Stimulated activated CD4-positive, alpha-beta T cell treated with anti-CD3 and anti-CD28 coated beads, Interleukin-1b, Interleukin-23, amount 100 ng/mL, for 1 hour (primary cell): Measurements from ENCODE around the gene PRAC2.
"Not testable (repeated sequence)": the region's sequence is repeated elsewhere in the genome, so short reads cannot be mapped to it uniquely, and the experiment has no call there.

Experiments used
- DNase-seq, 2 donors: peaks; one replicate each; pipeline ENCODE4 v3.0.0-alpha.2; 2020; ENCODE audit warnings: low read depth in 2 of 2

Gene PRAC2

DNA sequence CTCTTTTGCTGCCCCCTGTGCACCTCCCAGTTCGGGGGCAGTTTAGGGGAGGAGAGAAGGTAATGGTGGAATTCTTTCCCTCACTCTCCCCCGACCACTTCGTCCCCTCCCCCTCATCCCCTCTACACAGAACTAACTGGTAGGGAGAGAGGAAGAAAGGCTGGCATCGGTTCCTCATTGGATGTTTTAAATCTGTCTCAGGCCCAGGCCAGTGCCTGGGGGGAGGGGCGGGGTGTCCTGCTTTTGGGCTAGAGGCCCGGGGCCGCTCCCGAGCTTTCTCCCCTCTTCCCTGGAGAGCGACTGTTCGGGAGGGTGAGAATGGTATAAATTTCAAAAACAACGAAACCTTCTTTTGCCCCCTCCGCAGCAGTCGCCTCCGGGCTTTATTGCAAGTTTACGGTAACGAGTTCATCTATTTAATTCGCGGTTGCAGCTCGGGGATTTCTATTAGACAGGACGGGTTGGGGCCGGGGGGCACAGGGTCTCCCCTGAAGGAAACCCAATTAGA lies at the start of gene PRAC2:
TSS of gene PRAC2 (plus strand) at position 271 of the 508 bp plus-strand sequence. CDS start 1,226 bp downstream, outside the sequence.
- no peak for DNase-seq

DNA sequence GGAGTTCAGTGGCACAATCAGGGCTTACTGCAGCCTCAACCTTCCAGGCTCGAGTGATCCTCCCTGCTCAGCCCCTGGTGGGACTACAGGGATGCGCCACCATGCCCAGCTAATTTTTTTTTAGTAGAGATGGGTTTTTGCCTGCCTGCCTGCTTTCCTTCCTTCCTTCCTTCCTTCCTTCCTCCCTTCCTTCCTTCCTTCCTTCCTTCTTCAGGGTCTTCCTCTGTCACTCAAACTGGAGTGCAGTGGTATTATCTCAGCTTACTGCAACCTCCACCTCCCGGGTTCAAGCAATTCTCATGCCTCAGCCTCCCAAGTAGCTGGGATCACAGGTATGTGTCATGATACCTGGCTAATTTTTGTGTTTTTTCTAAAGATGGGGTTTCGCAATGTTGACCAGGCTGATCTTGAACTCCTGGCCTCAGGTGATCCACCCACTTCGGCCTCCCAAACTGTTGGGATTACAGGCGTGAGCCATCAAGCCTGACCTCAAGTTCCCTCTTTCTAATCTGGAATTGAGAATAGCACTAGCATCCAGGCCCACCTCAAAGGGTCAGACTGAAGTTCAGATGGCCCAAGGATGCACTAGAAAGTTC lies 45.9 kb upstream of the PRAC2 start:
- DNase-seq: no peak

DNA sequence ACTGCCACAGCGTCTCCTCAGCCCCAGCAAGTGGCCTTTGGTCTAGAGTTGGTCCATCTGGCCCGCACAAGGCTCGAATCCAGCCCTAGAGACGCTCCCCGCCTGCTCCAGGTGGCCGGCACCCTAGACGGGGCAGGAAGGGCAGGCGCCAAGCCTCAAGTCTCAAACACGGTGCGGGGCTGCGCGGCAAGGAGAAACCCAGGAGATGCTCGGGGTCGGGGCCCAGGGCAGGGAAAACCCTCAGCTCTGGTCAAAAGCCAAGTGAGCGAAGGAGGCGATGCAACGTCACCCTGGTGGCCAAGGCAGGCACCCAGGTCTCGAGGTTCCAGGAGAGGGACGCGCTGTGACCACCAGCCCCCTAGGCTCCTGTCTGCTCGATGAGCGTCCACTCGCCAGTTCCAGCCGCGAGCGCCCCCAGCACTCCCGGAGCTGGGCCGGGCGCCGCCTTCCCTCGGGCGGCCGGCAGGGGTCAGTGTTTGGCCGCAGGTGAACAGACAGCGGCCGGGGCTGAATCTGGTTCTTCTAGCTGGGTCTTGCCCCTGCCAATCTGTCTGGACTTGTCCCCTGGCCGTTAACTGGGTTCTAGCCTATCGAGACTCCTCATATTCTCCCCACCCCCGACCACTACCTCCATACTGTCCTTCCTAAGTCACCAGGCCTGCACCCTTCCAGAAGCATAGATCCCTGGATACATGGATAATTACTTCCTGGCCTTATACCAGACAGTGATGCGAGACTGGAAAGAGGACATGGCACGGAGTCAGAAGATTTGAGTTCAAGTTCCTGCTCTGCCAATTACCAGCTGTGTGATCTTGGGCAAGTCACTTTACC lies 44.6 kb upstream of the PRAC2 start:
- peak; percentile 24 to 61 for DNase-seq

DNA sequence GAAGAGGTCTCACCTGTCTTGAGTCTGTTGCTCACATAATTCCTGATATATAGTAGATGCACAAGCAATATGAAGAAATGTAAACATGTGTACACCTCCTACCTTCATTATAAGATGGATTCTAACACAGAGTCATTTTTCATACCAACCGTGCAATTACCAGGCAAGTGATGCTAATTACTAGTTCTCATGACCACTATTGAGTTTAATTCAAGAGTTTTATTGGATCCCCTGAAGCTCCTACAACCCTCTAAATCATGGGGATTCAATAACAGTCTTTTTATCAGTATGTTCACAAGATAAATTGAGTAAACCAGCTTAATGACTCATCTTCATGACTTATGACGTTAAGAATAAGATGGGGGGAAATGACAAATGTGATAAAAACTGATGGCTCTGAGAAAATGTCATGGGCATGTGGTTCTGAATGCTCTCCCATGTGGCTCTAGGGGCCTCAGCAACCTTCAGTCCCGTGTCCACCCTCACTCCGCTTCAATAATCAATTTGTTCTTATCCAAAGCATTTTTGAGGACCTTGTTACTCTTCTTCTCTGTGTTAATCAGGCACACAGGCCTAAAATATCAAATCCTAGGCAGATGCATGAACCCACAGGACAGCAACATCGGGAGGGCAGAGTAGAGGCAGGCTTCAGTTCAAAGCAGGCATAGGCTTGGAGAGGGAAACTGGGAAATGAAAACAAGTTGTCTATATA lies 43.4 kb upstream of the PRAC2 start:
- DNase-seq: no peak

DNA sequence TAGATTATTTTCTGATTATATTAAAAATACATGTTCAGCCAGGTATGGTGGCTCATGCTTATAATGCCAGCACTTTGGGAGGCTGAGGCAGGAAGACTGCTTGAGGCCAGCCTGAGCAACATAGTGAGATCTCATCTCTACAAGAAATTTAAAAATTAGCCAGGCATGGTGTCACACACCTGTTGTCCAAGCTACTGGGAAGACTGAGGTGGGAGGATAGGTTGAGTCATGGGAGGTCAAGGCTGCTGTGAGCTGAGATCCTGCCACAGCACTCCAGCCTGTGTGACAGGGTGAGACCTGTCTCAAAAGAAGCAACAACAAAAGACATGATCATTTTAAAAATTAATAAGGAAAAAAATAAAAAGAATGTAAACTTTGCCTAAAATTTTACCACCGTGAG lies 41.4 kb upstream of the PRAC2 start:
- DNase-seq: no peak

DNA sequence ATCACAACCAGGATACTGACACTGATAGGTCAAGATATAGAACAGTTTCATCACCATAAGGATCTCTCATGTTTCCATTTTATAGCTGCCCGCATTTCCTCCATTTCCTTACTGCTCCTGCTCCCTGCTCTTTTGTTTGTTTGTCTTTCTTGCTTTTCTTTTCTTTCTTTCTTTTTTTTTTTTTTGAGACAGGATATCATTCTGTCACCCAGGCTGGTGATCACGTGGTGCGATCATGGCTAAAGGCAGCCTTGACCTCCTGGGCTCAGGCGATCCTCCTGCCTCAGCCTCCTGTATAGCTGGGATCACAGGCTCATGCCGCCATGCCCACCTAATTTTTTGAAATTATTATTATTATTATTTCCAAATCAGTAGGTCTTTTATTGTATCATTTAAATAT lies 32.3 kb upstream of the PRAC2 start:
- no peak for DNase-seq

DNA sequence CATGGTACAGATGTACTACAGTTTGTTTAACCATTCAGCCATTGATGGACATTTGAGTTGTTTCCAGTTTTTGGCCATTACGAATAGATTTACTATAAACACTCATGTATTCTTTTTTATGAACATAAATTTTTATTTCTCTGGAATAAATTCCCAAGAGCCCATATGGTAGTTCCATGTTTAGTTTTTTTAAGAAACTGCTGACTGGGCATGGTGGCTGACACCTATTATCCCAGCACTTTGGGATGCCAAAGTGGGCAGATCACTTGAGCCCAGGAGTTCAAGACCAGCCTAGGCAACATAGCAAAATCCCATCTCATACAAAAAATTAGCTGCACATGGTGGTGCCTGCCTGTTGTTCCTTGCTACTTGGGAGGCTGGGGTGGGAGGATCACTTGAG lies 30.9 kb upstream of the PRAC2 start:
- no peak for DNase-seq

DNA sequence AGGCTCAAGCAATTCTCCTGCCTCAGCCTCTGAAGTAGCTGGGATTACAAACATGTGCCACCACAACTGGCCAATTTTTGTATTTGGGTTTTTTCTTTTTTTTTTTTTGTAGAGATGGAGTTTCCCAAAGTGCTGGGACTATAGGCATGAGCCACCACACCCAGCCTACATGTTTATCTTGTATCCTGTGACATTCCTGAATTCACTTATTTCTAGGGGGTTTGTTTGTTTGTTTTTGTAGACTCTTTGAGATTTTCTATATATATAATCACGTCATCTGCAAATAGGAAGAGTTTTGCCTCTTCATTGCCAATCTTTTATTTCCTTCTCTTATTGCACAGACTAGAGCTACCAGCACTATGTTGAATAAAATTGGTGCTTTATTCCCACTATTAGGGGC lies 29.8 kb upstream of the PRAC2 start:
- no peak for DNase-seq

DNA sequence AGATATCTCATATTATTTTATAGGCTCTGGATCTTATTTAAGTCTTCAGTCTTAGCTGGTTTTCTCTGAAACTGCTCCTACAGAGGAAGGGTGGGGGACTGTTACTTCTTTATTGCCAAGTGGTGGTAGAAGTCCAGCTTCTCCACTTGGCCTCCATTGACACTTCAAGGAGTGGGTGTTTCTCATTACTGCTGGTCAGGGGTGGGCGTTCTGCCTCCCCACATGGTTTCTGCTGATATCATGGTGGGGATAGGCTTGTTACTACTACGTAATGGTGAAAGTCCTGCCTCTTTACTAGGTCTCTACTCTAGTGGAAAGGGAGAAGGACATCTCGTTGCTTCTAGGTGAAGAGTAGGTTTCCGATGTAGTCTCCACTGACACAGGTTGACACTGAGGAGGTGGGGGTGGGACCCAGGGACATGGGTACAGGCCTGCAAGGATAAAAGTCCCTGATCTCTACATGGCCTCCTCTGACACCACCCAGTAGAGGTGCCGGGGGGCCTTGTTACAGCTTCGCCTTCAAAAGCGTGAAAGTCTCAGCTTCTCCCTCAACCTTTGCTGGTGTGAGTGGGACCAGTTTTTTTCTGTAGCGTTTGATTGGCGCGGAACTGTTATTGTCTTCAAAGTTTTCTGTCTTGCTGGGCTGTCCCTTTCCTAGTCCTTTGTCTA lies 21.0 kb upstream of the PRAC2 start:
- no peak for DNase-seq

DNA sequence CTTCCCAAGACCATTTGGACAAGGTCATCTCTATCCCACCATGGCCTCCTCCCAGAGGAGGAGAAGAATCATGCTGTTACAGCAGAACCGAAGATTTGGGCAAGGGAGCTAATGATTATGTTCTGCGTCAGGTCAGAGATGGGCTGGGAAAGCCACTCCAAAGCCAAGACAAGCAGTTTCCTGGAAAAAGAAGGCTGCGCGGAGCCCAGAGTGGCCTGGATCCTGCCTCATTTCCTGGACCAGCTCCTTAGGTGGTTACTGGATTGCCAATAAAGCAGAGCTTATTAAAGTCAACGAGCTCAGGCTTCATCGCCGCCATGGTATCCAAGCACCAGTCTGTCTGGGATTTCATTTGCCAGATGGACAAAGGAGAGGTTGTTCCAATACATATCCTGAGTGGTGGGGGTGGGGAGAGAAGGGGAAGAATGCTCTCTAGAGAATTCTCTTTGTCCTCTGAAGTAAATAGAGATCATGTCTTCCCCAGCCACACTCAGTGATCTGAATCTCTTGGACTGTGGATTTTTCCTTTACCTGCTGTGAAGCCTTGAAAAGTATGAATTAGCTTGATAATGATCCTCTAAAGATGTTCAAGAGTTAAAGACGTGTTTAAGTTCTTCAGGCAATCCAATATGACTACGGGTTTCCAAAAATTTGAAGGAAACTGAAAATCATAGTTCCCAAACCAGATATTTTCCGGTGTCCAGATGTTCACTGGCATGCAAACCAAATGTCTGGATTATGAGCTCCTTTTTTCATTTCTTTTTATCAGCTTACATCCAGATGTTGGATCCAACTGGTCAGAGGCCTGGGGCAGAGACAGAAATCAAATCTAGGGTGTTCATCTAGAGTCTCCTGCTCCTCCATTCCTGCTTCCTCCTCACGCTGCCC lies 18.4 kb upstream of the PRAC2 start:
- no peak for DNase-seq

DNA sequence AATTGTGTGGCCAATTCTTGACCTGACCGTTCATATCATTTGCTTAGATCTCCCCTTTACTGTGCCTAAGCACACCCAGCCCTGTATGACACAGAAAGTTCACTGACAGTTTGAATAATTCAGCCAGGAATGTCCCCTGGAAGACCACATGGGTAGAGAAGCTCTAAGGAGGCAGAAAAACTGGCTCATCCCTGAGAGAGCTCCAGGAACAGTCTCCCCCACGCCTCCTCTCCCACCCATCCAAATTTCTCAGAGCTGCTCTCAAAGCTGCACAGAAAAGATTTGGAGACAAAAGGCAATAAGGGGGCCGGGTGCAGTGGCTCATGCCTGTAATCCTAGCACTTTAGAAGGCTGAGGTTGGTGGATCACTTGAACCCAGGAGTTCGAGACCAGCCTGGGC lies 11.9 kb upstream of the PRAC2 start:
- no peak for DNase-seq

DNA sequence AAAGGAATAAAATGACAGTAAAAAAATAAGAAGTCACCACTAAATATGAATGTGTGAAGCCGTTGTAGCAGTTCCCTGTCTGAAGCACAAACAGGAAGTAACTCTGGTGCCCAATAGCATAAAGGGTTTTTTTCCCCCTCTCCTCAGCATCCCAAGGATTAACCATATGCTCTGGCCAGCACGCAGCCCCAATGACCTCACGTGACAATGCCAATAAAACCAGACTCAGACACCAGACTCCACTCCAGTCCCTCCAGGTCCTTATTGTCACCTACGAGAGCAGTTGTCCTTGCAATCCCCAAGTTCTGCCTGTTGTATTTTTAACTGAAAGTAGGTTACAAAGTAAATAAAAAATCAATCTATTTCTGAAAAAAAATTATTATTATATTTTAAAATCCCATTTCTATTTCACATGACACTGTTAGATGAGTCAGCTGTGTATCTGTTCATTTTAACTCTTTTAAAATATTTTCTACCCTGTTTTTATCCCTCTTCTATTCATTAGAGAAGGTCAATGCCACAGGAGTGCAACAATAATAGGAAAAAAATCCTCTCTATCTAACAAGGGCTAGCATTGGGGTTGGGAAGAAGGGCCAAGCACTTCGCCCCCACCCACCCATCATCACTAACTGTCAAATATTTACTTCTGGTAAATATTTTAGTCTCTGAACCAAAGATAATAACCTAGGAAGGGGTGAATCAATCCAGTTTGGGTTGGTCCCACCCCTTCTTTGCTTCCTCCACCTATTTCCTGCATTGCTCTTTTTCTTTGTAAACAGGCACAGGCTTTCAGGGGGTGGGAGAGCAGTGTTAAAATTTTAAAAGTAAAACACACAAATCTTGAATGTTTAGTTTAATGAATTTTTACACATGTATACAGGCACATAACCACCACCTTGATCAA lies 7.2 kb upstream of the PRAC2 start:
- DNase-seq: no peak

DNA sequence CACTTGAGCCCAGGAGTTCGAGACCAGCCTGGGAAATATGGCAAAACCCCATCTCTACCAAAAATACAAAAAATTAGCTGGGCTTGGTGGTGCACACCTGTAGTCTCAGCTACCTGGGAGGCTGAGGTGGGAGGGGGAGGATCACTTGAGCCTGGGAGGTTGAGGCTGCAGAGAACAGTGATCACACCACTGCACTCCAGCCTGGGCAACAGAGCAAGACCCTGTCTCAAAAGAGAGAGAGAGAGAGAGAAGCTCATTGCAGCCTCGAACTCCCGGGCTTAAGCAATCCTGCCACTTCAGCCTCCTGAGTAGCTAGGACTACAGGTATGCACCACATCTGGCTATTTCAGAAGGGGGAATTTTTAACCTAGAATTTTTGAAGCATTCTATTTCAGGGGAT lies 6.4 kb upstream of the PRAC2 start:
- DNase-seq: not testable (repeated sequence)

DNA sequence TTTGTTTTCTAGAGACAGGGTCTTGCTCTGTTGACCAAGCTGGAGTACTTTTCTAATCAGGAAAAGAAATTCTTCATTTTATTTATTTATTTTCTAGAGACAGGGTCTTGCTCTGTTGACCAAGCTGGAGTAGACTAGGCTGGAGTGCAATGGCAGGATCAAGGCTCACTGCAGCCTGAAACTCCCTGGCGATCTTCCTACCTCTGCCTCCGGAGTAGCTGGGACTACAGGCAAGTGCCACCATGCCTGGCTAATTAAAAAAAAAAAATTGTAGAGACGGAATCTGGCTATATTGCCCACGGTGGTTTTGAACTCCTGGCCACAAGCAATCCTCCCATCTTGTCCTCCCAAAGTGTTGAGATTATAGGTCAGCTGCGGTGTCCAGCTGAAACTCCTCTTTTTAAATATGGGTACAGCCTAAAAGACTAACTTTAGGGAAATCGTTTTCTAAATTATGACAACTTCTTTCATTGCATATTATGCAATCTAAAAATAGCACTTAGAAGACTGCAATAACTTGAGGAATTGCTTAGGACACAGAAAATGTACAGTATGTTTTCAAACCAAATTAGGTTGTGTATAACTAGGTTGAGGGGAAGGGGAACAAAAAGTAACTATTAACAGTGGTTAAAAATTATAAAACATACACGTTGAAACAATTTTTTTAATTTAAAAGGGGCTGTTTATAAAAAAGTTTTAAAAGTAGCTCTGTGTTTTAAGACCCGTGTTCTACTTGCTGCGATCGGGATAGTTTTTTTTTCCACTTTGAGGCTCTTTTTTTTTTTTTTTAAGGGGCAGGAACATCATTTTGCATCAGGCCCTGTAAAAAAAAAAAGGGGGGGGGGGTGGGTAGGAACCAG lies 5.4 kb upstream of the PRAC2 start:
- DNase-seq: no peak

DNA sequence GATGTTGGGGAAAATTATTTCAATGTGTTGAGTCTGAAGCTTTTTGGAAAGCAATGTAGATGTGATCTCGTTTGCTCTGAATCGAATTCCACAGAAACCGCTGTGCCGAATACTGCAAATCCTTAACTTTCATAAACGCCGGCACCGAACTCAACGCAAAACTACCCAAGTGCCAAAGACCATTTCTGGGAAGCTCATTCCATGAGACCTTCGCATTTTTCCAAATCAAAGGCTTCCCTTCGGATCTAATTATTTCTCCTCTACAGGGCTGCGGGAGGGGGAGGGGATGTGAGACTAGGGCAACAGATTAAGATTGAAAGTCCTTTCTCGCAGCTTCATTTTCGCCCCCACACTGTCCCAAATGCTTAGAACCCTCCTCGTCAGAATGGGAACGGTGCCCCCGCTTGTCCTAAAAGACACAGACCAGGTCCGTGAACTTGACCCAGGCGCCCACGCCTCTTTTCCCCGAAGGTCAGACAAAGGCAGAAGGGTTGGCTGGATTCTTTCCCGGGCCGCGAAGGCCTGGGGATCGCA lies 4.7 kb upstream of the PRAC2 start:
- DNase-seq: no peak

DNA sequence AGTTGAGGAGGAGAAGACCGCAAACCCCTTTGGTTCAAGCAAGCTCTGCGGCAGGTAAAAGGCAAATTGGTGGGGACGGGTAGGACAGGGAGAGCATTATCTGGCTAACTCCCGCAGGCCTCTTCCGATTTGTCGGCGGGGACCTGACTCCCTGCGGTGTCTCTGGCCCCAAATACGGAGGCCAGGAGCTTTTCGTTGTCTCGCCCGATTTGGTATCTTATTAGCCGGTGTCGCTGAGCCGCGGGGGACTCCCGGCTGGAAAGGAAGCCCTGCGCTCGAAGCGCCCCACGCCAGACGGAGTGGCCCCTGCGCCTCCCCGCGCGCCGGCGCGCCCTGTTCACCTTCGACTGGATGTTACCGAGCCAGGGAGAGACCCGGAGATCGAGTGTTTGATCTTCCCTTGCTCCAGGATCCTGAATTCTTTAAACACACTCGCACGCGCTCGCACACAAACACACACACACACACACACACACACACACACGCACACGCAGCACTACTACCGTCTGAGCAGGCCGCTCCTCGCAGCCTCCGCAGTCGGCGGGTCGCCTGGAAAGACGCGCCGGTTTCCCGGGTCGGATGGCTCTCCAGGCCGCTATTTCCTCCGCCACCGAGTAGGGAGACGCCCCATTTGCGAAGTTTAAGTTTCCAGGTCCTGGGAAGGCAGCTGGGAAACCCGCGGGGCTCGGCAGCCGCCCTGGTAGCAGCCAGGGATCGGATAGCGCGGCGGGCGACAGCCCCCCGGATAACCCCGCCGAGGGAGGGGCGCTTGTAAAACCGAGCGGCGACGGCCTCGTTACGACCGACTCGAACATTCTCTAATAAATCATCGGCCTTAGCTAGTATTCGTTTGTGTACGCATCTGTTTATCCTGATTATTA lies 4.0 kb upstream of the PRAC2 start:
- no peak for DNase-seq

DNA sequence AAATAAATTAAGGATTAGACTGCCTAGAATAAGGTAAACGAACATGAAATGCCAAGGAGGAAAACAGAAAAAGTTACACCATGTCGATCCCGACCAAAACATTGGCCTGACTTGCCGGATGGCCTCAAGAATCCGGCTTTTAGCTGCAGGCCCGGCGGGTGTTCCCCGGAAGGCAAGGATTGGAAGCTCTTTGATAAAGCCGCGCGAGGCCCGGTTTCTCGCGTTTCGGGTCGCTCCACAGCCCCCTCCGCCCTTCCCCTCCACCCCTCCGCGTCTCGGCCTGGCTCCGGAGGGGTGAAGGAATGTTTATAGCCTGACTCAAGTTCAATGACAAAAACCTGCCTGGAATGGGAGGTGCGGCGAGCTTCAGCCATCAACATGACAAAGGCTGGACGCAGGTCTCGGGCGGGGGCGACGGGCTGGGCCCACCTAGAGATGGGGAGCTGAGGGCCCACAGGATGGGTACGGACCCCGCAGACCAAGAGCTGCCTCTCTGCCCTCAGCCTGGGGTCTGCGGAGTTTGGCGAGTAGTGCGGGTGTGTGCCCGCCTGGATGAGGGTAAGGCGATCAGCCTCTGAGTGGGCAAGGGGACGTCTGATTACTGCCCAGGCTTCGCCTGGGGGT lies 3.2 kb upstream of the PRAC2 start:
- no peak for DNase-seq
